GM18508 (cell line): ENCODE data around the gene THAP9.

Experiments
- ATAC-seq: cut with Tn5 transposase; IDR thresholded peaks from one replicate; pipeline ENCODE4 v1.9.1; 2021; ENCODE audit warnings: moderate number of reproducible peaks; ENCODE audit not compliant: insufficient read depth, unreplicated experiment

Gene THAP9

DNA sequence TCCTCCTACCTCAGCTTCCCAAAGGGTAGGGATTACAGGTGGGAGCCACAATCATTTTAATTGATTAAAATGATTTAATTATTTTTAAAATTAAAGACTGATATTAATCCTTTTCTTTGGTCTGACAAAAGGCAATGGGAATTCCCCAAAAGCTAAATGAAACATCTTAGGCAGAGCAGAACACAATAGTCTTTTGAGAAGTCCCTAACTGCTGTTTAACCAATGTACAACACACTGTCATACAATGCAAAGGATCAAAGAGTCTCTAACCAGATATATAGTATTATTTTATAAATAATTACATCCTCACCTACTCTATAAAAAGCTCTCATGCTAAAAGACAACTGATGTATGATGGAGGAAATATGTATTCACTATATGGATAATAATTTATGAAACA, 47.0 kb downstream of the THAP9 start:
- ATAC-seq, result no peak

DNA sequence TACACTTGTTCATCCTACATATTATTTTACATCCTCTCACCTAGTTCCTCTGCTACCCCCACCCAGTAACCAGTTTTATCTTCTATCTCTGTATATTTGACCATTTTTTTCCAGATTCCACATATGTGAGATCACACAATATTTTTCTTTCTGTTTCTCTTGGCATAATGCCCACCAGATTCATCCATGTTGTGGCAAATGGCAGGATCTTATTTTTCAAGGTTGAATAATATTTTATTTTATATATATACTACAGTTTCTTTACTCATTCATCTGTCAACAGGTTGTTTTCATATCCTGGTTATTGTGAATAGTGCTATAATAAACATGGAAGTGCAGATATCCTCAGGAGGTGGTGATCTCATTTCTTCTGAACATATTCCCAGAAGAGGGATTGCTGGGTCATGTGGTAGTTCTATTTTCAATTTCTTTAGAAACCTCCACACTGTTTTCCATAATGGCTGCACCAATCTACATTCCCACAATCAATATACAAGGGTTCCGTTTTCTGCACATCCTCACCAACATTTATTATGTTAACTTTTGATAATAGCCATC, 48.2 kb downstream of the THAP9 start:
- no peak for ATAC-seq

DNA sequence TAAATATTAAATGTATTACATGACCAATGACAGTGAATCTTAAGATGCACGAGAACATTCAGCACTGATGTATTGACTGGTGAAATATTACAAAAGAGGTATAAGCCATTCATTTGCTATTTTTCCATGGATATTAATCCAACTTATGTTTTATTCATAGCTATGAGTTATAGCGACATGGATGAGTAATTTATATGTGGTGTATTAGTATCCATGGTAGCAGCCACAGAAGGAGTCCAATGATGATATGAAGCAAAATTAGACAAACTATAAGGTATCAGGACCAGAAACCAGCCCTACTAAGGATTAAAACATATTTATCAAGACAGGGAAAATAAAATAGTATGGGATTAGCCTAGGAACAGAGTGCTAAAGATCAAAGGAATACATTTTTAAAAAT, 50.7 kb downstream of the THAP9 start:
- no peak for ATAC-seq

DNA sequence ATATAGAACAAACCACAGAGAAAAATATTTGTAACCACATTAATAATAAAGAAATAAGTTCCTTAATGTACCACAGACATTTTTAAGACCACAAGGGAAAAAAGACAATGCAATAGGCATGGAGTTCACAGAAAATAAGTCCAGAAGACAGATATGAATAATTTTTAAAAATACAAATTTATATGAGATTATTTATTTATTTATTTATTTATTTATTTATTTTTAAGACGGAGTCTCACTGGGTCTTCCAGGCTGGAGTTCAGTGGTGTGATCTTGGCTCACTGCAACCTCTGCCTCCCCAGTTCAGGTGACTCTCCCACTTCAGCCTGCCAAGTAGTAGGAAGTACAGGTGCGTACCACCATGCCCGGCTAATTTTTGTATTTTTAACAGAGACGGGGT, 53.7 kb downstream of the THAP9 start:
- ATAC-seq, result no peak

DNA sequence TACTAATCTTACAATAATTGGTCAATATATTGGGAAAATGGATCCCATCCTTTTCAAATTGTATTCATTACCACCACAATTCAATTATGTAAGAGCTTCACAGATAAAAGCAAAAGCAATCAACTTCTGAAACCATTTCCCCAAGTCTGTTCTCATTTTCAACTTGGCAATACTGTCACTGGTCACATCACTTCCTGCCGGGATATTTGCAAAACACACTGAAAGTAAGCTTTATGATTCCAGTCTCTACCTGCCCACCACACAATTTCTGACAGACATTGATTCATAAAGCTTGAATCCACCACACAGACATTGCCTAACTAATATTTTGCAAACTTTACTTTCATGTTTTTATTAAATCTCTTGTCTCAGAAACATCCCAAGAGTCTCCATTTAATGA, 56.5 kb downstream of the THAP9 start:
- no peak for ATAC-seq

DNA sequence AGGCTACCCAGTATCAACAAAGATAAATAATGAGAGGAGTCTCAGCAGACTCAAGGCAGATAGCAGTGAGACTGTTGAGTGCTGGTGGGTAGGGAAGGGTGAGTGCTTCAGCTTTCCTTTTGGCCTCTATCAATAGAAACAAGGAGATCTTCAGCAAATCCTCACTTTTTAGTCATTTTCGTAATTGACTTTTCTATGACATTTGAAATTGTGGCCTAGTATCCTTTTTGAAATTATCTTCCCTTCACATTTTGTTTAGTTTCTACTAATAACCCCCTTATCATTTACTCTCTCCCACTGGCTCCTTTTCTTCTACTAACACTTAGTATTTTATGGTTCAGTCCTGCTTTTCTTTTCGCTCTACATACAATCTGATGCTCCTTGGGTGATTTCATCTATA, 65.2 kb downstream of the THAP9 start:
- no peak for ATAC-seq

DNA sequence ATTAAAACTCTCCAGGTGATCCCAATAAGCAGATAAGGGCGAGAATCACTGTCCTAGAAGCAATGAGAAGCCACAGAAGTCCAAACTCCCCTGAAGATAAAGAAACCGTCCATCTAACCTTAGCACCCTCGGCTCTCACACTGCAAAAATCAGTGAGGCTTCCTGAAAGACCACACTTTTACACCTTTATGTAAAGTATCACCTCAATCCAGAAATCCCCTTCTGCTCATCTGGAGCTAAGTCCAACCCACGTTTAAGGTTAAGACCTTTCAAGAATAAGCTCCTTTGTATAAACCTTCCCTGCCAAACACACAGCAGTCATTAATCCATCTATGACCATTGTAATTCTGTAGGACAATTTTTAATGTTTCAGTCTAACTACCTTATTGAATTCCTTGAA, 68.4 kb downstream of the THAP9 start:
- ATAC-seq, result no peak

DNA sequence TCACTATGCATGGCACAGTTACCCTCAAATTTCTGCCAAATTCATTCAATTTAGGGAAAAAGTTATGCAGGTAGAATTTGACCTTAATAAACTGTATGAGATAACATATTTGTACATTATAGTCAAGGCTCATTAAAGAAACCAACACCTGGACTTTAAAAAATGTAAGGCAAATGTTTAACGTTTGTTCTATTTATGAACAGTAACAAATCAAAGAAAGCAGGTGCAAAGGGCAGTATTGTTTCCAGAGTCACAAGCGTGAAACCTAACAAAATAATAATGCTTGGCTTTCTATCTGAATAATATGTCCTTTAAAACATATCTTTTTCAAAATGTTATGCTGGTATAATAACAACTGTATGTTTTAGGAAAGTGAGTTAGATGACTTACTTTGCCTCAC, 68.9 kb downstream of the THAP9 start:
- ATAC-seq, result no peak
